ENCODE data around the gene SC5D.

DNA sequence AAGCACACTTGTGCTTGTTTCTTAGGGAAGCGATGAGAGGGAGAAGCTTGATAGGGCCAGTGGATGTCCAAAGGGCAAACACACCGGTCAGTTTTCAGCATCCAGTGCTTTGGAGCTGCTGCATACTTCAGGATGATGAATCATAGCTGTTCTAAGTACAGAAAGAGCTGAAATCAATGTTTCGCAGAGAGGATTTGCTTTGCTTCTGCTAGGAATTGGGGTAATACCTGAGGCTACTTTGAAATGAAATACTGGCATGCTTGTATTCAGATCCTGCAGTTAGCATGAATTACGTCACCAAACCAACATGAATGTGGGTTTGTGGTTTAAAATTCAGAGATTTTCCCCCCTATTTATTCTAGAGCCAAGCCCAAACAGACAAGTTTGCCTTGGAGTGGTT lies 41.7 kb upstream of the SC5D start:
- TF ChIP-seq CTCF (IDR thresholded peaks at IDR 0.05): no peak
- no peak for TF ChIP-seq EP300 (IDR thresholded peaks at IDR 0.05)
- TF ChIP-seq POLR2A (IDR thresholded peaks at IDR 0.05): no peak
